CD4-positive, alpha-beta T cell (primary cell): ENCODE data around the gene GLIS1. TPM values are rescaled to one million over a fixed set of nuclear protein-coding genes. Genes with fewer than 3 reads are reported as not detected.

Experiments
- ATAC-seq: fragments of 200-7000 bp; cut with Tn5 transposase; one replicate; pipeline ENCODE4 v1.10.0; 2022; ENCODE audit warnings: mild to moderate bottlenecking; ENCODE audit not compliant: poor library complexity
- CTCF ChIA-PET: fragments of 350-600 bp; sonication (Branson Sonifier 250); formaldehyde crosslinking; loops from one replicate; lab custom pipeline; 2021; ENCODE audit warnings: antibody characterized with exemption, inconsistent platforms; lab: Charles Lee
- POLR2A ChIA-PET: fragments of 350-600 bp; sonication (Branson Sonifier 250); formaldehyde crosslinking; loops from one replicate; lab custom pipeline; 2021; ENCODE audit warnings: antibody characterized with exemption, inconsistent platforms; lab: Charles Lee
- DNase-seq, 14 experiments: peaks; one replicate each; pipeline ENCODE4 v3.0.0-alpha.2; 2013 to 2020; ENCODE audit warnings: mixed read lengths in 2 of 14
- H3K27ac ChIP-seq, 2 donors: one replicate each; pipeline versions ENCODE4 v1.5.1 to v1.7.0; 2013; ENCODE audit warnings: low read length in 2 of 2, low read depth in 1 of 2, mild to moderate bottlenecking in 1 of 2
- H3K27me3 ChIP-seq, 2 experiments: 1 replicate in 1 of 2; 2 replicates in 1 of 2; pipeline versions ENCODE4 v1.6.1 to v1.7.0; 2013; ENCODE audit warnings: low read length in 2 of 2, control low read depth in 1 of 2, mild to moderate bottlenecking in 1 of 2, moderate library complexity in 1 of 2; ENCODE audit not compliant: insufficient read depth in 2 of 2, control insufficient read depth in 1 of 2
- H3K36me3 ChIP-seq: one replicate; pipeline ENCODE4 v1.6.1; 2013; ENCODE audit warnings: low read length, control low read depth; ENCODE audit not compliant: insufficient read depth
- H3K4me1 ChIP-seq: one replicate; pipeline ENCODE4 v1.6.1; 2013; ENCODE audit warnings: low read length, control low read depth; ENCODE audit not compliant: insufficient read depth
- H3K4me3 ChIP-seq: one replicate; pipeline ENCODE4 v1.5.1; 2013; ENCODE audit warnings: mild to moderate bottlenecking, low read length, moderate library complexity
- H3K9me3 ChIP-seq, 2 experiments: 1 replicate in 1 of 2; 2 replicates in 1 of 2; pipeline versions ENCODE4 v1.6.1 to v1.7.0; 2013; ENCODE audit warnings: low read length in 2 of 2, mild to moderate bottlenecking in 2 of 2, control low read depth in 1 of 2, moderate library complexity in 1 of 2; ENCODE audit not compliant: control insufficient read depth in 1 of 2, insufficient read depth in 1 of 2
- H3K27ac Mint-ChIP-seq: one replicate; pipeline ENCODE4 v1.8.0; 2020; ENCODE audit warnings: mixed read lengths
- H3K27me3 Mint-ChIP-seq: one replicate; pipeline ENCODE4 v1.8.0; 2021; ENCODE audit warnings: mixed read lengths
- H3K36me3 Mint-ChIP-seq: one replicate; pipeline ENCODE4 v1.8.0; 2021; ENCODE audit warnings: low read depth, mixed read lengths
- H3K4me1 Mint-ChIP-seq: one replicate; pipeline ENCODE4 v1.8.0; 2021; ENCODE audit warnings: low read depth, mixed read lengths
- H3K4me3 Mint-ChIP-seq: one replicate; pipeline ENCODE4 v1.8.0; 2020; ENCODE audit warnings: mild to moderate bottlenecking, mixed read lengths
- H3K9me3 Mint-ChIP-seq: one replicate; pipeline ENCODE4 v1.8.0; 2020; ENCODE audit warnings: mixed read lengths
- CTCF ChIP-seq: fragments of 200-600 bp; IDR thresholded peaks from one replicate; pipeline ENCODE4 v1.8.0; 2022; ENCODE audit warnings: antibody characterized with exemption, mild to moderate bottlenecking
- intact Hi-C, 2 experiments: fragments of 100-400 bp; cut with DNase I in 1 of 2; cut with micrococcal nuclease in 1 of 2; formaldehyde crosslinking; loops; one replicate each; pipeline versions ENCODE4 v1.15.1 to v1.9.0; 2023 to 2025; cut with DNase I, micrococcal nuclease
- total RNA-seq, 174 experiments: library from RNA in 2 of 174; stranded (reverse) in 2 of 174; gene quantifications; one replicate each; pipeline ENCODE4 v1.2.3 and lab custom pipeline; 2021 to 2026

The GLIS1 gene
- total RNA-seq, 2 experiments from 2014 or later = not detected

- no peak for ATAC-seq
- Histone ChIP-seq H3K27ac (no peak overlapping the region), H3K36me3 (no peaks in the 10 kb centered on the region), H3K4me3 (no peak overlapping the region), H3K27me3 (no peaks in the 10 kb centered on the region), H3K4me1 (no peaks in the 10 kb centered on the region), H3K9me3 (no peaks in the 10 kb centered on the region)
- CTCF ChIA-PET = no interaction called here
- Mint-ChIP-seq H3K9me3 (no peaks in the 10 kb centered on the region), H3K36me3 (no peaks in the 10 kb centered on the region), H3K27ac (no peak overlapping the region), H3K4me3 (no peak overlapping the region), H3K27me3 (no peaks in the 10 kb centered on the region), H3K4me1 (no peaks in the 10 kb centered on the region)
- POLR2A ChIA-PET = no interaction called here
- TF ChIP-seq CTCF = no peak
- no peak for DNase-seq
- intact Hi-C loops = no loop called here
These were observed 75.2 kb downstream of the GLIS1 start for GRCh38 chr1:53663529-53664300.

GRCh38 chr1:53662951-53663350, 76.0 kb downstream of the GLIS1 start:
- CTCF ChIA-PET = no interaction called here
- H3K4me1 Mint-ChIP-seq = no peaks in the 10 kb centered on the region
- H3K27ac Mint-ChIP-seq = no peak overlapping the region

GRCh38 chr1:53662169-53662568, 76.8 kb downstream of the GLIS1 start:
- no peaks in the 10 kb centered on the region for H3K9me3 ChIP-seq
- no peak for DNase-seq
- no peaks in the 10 kb centered on the region for H3K4me1 ChIP-seq
- ATAC-seq = no peak
- no peaks in the 10 kb centered on the region for H3K36me3 ChIP-seq
- H3K27ac ChIP-seq = no peak overlapping the region
- Mint-ChIP-seq H3K4me3 (no peak overlapping the region), H3K9me3 (no peaks in the 10 kb centered on the region), H3K27me3 (no peaks in the 10 kb centered on the region), H3K27ac (no peak overlapping the region), H3K4me1 (no peaks in the 10 kb centered on the region), H3K36me3 (no peaks in the 10 kb centered on the region)
- POLR2A ChIA-PET = no interaction called here
- no peaks in the 10 kb centered on the region for H3K27me3 ChIP-seq
- TF ChIP-seq CTCF = no peak
- H3K4me3 ChIP-seq = no peak overlapping the region
- CTCF ChIA-PET = no interaction called here
- intact Hi-C loops = no loop called here

More at GRCh38 chr1:53662951-53663350, 76.0 kb downstream of the GLIS1 start:
- no peaks in the 10 kb centered on the region for H3K9me3 Mint-ChIP-seq
- Histone ChIP-seq H3K27ac (no peak overlapping the region), H3K4me3 (no peak overlapping the region), H3K27me3 (no peaks in the 10 kb centered on the region), H3K9me3 (no peaks in the 10 kb centered on the region), H3K4me1 (no peaks in the 10 kb centered on the region), H3K36me3 (no peaks in the 10 kb centered on the region)
- no peaks in the 10 kb centered on the region for H3K36me3 Mint-ChIP-seq
- POLR2A ChIA-PET = no interaction called here
- TF ChIP-seq CTCF = no peak
- intact Hi-C loops = no loop called here
- H3K27me3 Mint-ChIP-seq = no peaks in the 10 kb centered on the region
- no peak overlapping the region for H3K4me3 Mint-ChIP-seq
- ATAC-seq = no peak
- DNase-seq = no peak
